Calu3 (cell line): ENCODE results near the gene PDCL3. TPM values are rescaled to one million over a fixed set of nuclear protein-coding genes. Genes with fewer than 3 reads are reported as not detected.

Experiments used
- BruUV-seq: library from RNA; stranded (reverse); fragments of 400-500 nt; replicated peaks from 2 replicates; lab custom pipeline; 2021; lab: Mats Ljungman, UMichigan
- CTCF ChIA-PET: fragments of 300-600 bp; sonication (Branson Sonifier 250); formaldehyde crosslinking; loops from one replicate; lab custom pipeline; 2022; ENCODE audit warnings: antibody characterized with exemption; lab: Charles Lee
- DNase-seq: peaks from one replicate; pipeline ENCODE4 v3.0.0; 2022
- H3K27ac Mint-ChIP-seq: one replicate; pipeline ENCODE4 v1.8.0; 2022; ENCODE audit warnings: mixed read lengths; ENCODE audit not compliant: unreplicated experiment
- H3K27me3 Mint-ChIP-seq: one replicate; pipeline ENCODE4 v1.8.0; 2022; ENCODE audit warnings: mixed read lengths; ENCODE audit not compliant: unreplicated experiment
- H3K36me3 Mint-ChIP-seq: one replicate; pipeline ENCODE4 v1.8.0; 2022; ENCODE audit warnings: mild to moderate bottlenecking, moderate library complexity, mixed read lengths; ENCODE audit not compliant: insufficient read depth, unreplicated experiment
- H3K4me1 Mint-ChIP-seq: one replicate; pipeline ENCODE4 v1.8.0; 2022; ENCODE audit warnings: mild to moderate bottlenecking, low read depth, mixed read lengths; ENCODE audit not compliant: unreplicated experiment
- H3K4me3 Mint-ChIP-seq: one replicate; pipeline ENCODE4 v1.8.0; 2022; ENCODE audit warnings: mild to moderate bottlenecking, low read depth, moderate library complexity, mixed read lengths; ENCODE audit not compliant: unreplicated experiment
- H3K9me3 Mint-ChIP-seq: one replicate; pipeline ENCODE4 v1.8.0; 2022; ENCODE audit warnings: low read depth, mixed read lengths; ENCODE audit not compliant: unreplicated experiment
- intact Hi-C: fragments of 100-400 bp; cut with micrococcal nuclease; formaldehyde crosslinking; loops from one replicate; pipeline ENCODE4 v1.10.0; 2022; ENCODE audit not compliant: unreplicated experiment
- total RNA-seq: library from RNA; stranded (reverse); gene quantifications from 2 replicates; pipeline ENCODE4 v1.2.3, GENCODE V29; 2022
- TF ChIP-seq, protein P1 (sequence below): fragments of 200-600 bp; IDR thresholded peaks from one replicate; pipeline ENCODE4 v1.8.0; 2022; ENCODE audit warnings: antibody characterized with exemption; ENCODE audit not compliant: unreplicated experiment

PDCL3 gene
- total RNA-seq, 1 experiment from 2014 or later = 23.0 TPM

DNA sequence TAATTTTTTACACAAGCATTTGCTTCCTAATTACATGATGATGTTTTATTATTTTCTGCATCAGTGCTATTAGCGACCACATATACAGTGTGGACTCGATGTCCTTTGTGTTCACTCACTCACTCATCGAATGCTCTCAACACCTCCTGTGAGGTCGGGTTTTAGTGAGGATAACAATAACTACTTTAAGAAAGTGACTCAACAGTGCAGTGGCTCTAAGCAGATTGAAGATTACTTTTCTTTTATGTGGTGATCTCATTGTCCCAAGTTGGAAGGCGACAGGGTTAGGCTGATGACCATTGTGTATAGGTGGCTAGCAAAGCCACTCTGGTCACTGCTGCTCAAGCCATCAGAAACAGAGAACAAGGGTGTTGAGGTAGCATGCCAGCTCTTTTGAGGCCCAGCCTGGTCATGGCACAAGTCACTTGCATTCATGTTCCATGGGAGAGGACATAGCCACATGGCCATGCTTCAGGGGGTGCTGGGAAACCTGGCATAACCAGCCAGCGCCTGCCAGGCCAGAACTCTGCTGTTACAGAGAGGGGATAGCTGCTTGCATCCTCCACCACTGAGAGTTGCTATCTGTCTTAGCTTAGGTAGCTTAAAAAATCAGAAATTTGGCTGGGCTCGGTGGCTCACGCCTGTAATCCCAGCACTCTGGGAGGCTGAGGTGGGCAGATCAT is 60.4 kb downstream of the PDCL3 start:
- no TSS peak for BruUV-seq
- DNase-seq = no peak
- TF ChIP-seq, protein P1, sequence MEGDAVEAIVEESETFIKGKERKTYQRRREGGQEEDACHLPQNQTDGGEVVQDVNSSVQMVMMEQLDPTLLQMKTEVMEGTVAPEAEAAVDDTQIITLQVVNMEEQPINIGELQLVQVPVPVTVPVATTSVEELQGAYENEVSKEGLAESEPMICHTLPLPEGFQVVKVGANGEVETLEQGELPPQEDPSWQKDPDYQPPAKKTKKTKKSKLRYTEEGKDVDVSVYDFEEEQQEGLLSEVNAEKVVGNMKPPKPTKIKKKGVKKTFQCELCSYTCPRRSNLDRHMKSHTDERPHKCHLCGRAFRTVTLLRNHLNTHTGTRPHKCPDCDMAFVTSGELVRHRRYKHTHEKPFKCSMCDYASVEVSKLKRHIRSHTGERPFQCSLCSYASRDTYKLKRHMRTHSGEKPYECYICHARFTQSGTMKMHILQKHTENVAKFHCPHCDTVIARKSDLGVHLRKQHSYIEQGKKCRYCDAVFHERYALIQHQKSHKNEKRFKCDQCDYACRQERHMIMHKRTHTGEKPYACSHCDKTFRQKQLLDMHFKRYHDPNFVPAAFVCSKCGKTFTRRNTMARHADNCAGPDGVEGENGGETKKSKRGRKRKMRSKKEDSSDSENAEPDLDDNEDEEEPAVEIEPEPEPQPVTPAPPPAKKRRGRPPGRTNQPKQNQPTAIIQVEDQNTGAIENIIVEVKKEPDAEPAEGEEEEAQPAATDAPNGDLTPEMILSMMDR = no peak
- Mint-ChIP-seq H3K4me1 (no peaks in the 10 kb centered on the region), H3K36me3 (no peaks in the 10 kb centered on the region), H3K9me3 (peaks cover 5% of the 10 kb centered on the region), H3K4me3 (no peak overlapping the region), H3K27me3 (peaks cover 52% of the 10 kb centered on the region), H3K27ac (no peak overlapping the region)
- intact Hi-C loops = no loop called here
- CTCF ChIA-PET = no interaction called here

- CTCF ChIA-PET = no interaction called here
- BruUV-seq = no TSS peak
- no peak overlapping the region for H3K4me3 Mint-ChIP-seq
These were observed 61.1 kb downstream of the PDCL3 start for GRCh38 chr2:100623930-100624329.

DNA sequence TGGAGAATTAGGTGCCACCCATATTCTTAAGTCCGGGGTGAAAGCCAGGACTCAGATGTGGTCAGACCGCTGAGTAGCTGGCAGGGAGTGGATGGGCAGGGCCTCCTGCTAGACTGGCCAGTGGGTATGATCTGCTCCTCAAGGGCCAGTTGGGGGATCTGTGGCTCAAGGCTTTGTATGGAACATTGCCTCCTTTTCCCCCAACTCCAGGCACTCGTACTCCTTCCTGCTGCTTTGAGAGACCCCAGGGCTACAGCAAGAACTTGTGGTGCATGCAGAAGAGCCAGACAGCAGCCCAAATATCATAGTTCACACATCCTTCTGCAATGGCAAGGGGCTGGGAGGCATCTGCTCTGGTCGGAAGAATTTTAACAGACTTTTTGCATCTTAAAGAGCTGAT is 61.7 kb downstream of the PDCL3 start:
- CTCF ChIA-PET = no interaction called here
- H3K4me3 Mint-ChIP-seq = no peak overlapping the region
- no peaks in the 10 kb centered on the region for H3K4me1 Mint-ChIP-seq
- no peak for DNase-seq
- TF ChIP-seq, protein P1 = no peak
- H3K27me3 Mint-ChIP-seq = peaks cover 54% of the 10 kb centered on the region
- BruUV-seq = no TSS peak
- no peaks in the 10 kb centered on the region for H3K36me3 Mint-ChIP-seq
- peaks cover 5% of the 10 kb centered on the region for H3K9me3 Mint-ChIP-seq
- no peak overlapping the region for H3K27ac Mint-ChIP-seq
- intact Hi-C loops = no loop called here

More at GRCh38 chr2:100623930-100624329, 61.1 kb downstream of the PDCL3 start:
- DNase-seq = no peak
- Mint-ChIP-seq H3K27ac (no peak overlapping the region), H3K9me3 (peaks cover 5% of the 10 kb centered on the region), H3K27me3 (peaks cover 55% of the 10 kb centered on the region), H3K4me1 (no peaks in the 10 kb centered on the region), H3K36me3 (no peaks in the 10 kb centered on the region)
- TF ChIP-seq, protein P1 = no peak
- intact Hi-C loops = no loop called here

DNA sequence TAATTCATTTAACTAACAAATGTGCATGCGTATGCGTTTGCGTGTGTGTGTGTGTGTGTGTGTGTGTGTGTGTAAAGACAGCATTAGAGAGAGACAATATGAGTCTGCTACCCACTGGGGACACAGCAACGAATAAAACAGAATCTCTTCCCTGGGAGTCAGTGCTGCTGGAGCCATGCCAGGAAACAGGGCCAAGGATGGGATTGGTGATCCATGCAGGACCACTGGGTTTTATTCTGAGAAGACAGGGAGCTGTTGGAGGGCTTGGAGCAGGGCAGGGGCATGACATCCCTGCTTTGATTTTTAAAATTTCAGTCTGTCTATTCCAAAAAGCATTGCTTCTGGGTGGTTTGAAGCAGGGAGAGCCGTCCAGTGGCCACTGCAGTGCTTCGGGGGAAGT is 62.9 kb downstream of the PDCL3 start:
- no peak overlapping the region for H3K4me3 Mint-ChIP-seq
- no peaks in the 10 kb centered on the region for H3K4me1 Mint-ChIP-seq
- peaks cover 4% of the 10 kb centered on the region for H3K9me3 Mint-ChIP-seq
- intact Hi-C loops = no loop called here
- no peak for DNase-seq
- TF ChIP-seq, protein P1 = no peak
- H3K36me3 Mint-ChIP-seq = no peaks in the 10 kb centered on the region
- peaks cover 55% of the 10 kb centered on the region for H3K27me3 Mint-ChIP-seq
- CTCF ChIA-PET = no interaction called here
- no TSS peak for BruUV-seq
- no peak overlapping the region for H3K27ac Mint-ChIP-seq

Other genes starting within 250 kb of the PDCL3 start
- gene LONRF2, start 240.5 kb upstream of the PDCL3 start, total RNA-seq = 8.7 and 9.7 TPM in 2 replicates
- 14.2 and 15.5 TPM in 2 replicates for gene CHST10, start 145.3 kb upstream of the PDCL3 start, total RNA-seq
- gene NMS, start 92.5 kb upstream of the PDCL3 start, total RNA-seq = not detected in 2 replicates